ENCODE measurements around the gene SHOC1. TPM values are rescaled to one million over a fixed set of nuclear protein-coding genes. Genes with fewer than 3 reads are reported as not detected.

SHOC1 gene
- total and polyA plus RNA-seq, 2 of the 13 experiments (the other 11 are each of a cell fraction or from before 2014, with no cell fraction given) = not detected

DNA sequence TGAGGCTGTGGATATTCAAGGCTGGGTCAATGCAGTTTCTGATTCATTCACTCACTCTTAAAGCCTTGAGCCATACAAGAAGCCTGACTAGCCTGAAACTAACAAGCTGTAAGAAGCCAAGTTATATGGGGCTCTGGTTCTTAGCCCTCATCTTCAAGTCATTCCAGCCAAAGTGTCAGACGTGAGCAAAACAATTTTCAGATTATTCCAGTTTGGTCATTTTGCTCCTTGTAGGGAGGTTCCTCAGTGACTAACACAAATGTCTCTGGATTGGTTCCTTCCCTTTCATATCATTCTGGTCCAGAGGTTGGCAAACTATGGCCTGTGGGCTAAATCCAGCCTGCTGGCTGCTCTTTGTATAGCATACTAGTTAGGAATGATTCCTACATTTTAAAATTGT is 12.5 kb upstream of the SHOC1 start:
- H3K4me1 ChIP-seq (ENCODE audit: insufficient read depth, low read length) = no peaks in the 10 kb centered on the region
- in situ Hi-C loops (cut with HindIII; ENCODE audit: extremely low pct_ligation_motif_present, low pct_unique_long_range_greater_than_20kb) = no loop called here
- no peaks in the 10 kb centered on the region for H3K27me3 ChIP-seq (ENCODE audit: control insufficient read depth in 1 of 2, insufficient read depth in 2 of 2, low read length in 2 of 2)
- intact Hi-C loops (cut with micrococcal nuclease; ENCODE audit: unreplicated experiment) = no loop called here
- BruUV-seq (replicated peaks) = no TSS peak
- no peaks in the 10 kb centered on the region for H3K9me3 ChIP-seq (ENCODE audit: low read length)
- no peak overlapping the region for H3K4me3 ChIP-seq (replicated peaks in 1 of 3; ENCODE audit: insufficient read depth in 1 of 3, low read depth in 2 of 3, low read length in 3 of 3)
- no peak for ATAC-seq
- ChIA-PET CTCF (ENCODE audit: low intra/inter-chr PET ratio, low total read pairs) (no interaction called here), POLR2A (no interaction called here)
- no peaks in the 10 kb centered on the region for H3K79me2 ChIP-seq (ENCODE audit: insufficient read depth, low read length)
- 10% methylated on average over 1 of the region's 1 CpG for WGBS (ENCODE audit: low lambda C conversion rate)
- no peaks in the 10 kb centered on the region for H4K20me1 ChIP-seq (ENCODE audit: insufficient read depth, low read length)
- no peak overlapping the region for H3K9ac ChIP-seq (ENCODE audit: insufficient read depth, low read depth, low read length)
- H3K4me2 ChIP-seq (ENCODE audit: low read depth, low read length) = no peak overlapping the region
- FAIRE-seq = no peak
- DNase-seq (ENCODE audit: low spot score) = no peak
- H3K27ac ChIP-seq (ENCODE audit: extremely low read length, insufficient read depth, low read length) = no peak overlapping the region
- TF ChIP-seq FOSL2 (CRISPR knock-in tag; IDR thresholded peaks at IDR 0.05) (no peak), ZNF775 (CRISPR knock-in tag; IDR thresholded peaks at IDR 0.05; ENCODE audit: borderline replicate concordance) (no peak), KDM1A (CRISPR knock-in tag; IDR thresholded peaks at IDR 0.05) (no peak), ZNF83 (CRISPR knock-in tag; IDR thresholded peaks at IDR 0.05; ENCODE audit: borderline replicate concordance) (no peak), ARNTL (CRISPR knock-in tag; IDR thresholded peaks at IDR 0.05) (no peak), ZNF230 (CRISPR knock-in tag; IDR thresholded peaks at IDR 0.05) (no peak), ZNF878 (CRISPR knock-in tag; IDR thresholded peaks at IDR 0.05) (no peak), RERE (CRISPR knock-in tag; IDR thresholded peaks at IDR 0.05; ENCODE audit: low read depth) (no peak), ELF3 (CRISPR knock-in tag; IDR thresholded peaks at IDR 0.05) (no peak), ZMAT3 (CRISPR knock-in tag; conservative IDR thresholded peaks at IDR 0.05) (no peak), ZNF883 (CRISPR knock-in tag; IDR thresholded peaks at IDR 0.05; ENCODE audit: not compliant biosample characterization) (no peak), POLR2A (IDR thresholded peaks at IDR 0.05; ENCODE audit: insufficient read depth in 1 of 2, low read depth in 2 of 2, low read length in 2 of 2) (no peak), ZNF17 (CRISPR knock-in tag; IDR thresholded peaks at IDR 0.05) (no peak)
- TF ChIP-seq, protein P1, sequence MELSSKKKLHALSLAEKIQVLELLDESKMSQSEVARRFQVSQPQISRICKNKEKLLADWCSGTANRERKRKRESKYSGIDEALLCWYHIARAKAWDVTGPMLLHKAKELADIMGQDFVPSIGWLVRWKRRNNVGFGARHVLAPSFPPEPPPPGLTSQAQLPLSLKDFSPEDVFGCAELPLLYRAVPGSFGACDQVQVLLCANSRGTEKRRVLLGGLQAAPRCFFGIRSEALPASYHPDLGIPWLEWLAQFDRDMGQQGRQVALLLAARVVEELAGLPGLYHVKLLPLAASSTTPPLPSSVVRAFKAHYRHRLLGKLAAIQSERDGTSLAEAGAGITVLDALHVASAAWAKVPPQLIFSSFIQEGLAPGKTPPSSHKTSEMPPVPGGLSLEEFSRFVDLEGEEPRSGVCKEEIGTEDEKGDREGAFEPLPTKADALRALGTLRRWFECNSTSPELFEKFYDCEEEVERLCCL (CRISPR knock-in tag; IDR thresholded peaks at IDR 0.05; ENCODE audit: borderline replicate concordance) = no peak
- H3K36me3 ChIP-seq (replicated peaks in 1 of 2; ENCODE audit: control insufficient read depth in 1 of 2, insufficient read depth in 2 of 2, low read length in 2 of 2) = no peaks in the 10 kb centered on the region
- no peak overlapping the region for H2AFZ ChIP-seq (ENCODE audit: low read length)

All from HepG2 (cell line).